HCT116 (cell line): ENCODE measurements around the gene GATA3. TPM values are rescaled to one million over a fixed set of nuclear protein-coding genes. Genes with fewer than 3 reads are reported as not detected.

Experiments
- ATAC-seq: fragments of 200-7000 bp; cut with Tn5 transposase; 2 replicates; pipeline ENCODE4 v1.9.1; 2020; ENCODE audit warnings: mild to moderate bottlenecking, moderate library complexity
- BruUV-seq: library from RNA; stranded (reverse); fragments of 400-500 nt; replicated peaks from 2 replicates; lab custom pipeline; 2021; lab: Mats Ljungman, UMichigan
- CTCF ChIA-PET: fragments of 300-600 bp; sonication (Branson Sonifier 250); formaldehyde crosslinking; loops from one replicate; lab custom pipeline; 2021; ENCODE audit warnings: antibody characterized with exemption; lab: Charles Lee
- POLR2A ChIA-PET: fragments of 300-600, 350-600 bp; sonication (Branson Sonifier 250); formaldehyde crosslinking; loops from one replicate; lab custom pipeline; 2021; ENCODE audit warnings: antibody characterized with exemption; lab: Charles Lee
- RAD21 ChIA-PET, 2 experiments: fragments of 300-600 bp; sonication (Branson Sonifier 250); formaldehyde crosslinking; loops; one replicate each; lab custom pipeline; 2023; ENCODE audit warnings: low total read pairs in 2 of 2; ENCODE audit not compliant: uncharacterized antibody in 2 of 2, unreplicated experiment in 2 of 2, low non-redundant PET in 1 of 2; lab: Charles Lee
- DNase-seq: peaks from one replicate; pipeline ENCODE4 v3.0.0-alpha.2; 2010; ENCODE audit warnings: low read depth, low spot score
- H2AFZ ChIP-seq: fragments of 200-600 bp; shearing (Covaris generic), sonication (generic); 2 replicates; pipeline ENCODE4 v1.6.1; 2017; ENCODE audit warnings: low read depth, mixed run types, mixed read lengths, antibody characterized with exemption, low read length; ENCODE audit not compliant: poor library complexity, severe bottlenecking
- H3K27ac ChIP-seq: 2 replicates; pipeline ENCODE4 v1.5.1; 2012; ENCODE audit warnings: low read depth, low read length
- H3K27me3 ChIP-seq: fragments of 200-600 bp; sonication (generic); 2 replicates; pipeline ENCODE4 v1.6.1; 2016; ENCODE audit warnings: mixed run types, low read length, mixed read lengths; ENCODE audit not compliant: insufficient read depth
- H3K36me3 ChIP-seq, 2 experiments: fragments of 200-500 bp in 1 of 2; fragments of 200-600 bp in 1 of 2; sonication (Bioruptor generic) in 1 of 2; sonication (generic) in 1 of 2; 2 replicates each; pipeline versions ENCODE4 v1.5.1 to v1.6.1; 2014 to 2016; ENCODE audit warnings: low read length in 2 of 2, inconsistent platforms in 1 of 2, mixed read lengths in 1 of 2, mixed run types in 1 of 2; ENCODE audit not compliant: insufficient read depth in 2 of 2, control insufficient read depth in 1 of 2
- H3K4me1 ChIP-seq, 2 experiments: fragments of 200-600 bp in 1 of 2; sonication (generic) in 1 of 2; 2 replicates each; pipeline versions ENCODE4 v1.5.1 to v1.6.1; 2012 to 2017; ENCODE audit warnings: low read length in 2 of 2, inconsistent platforms in 1 of 2, mild to moderate bottlenecking in 1 of 2, mixed read lengths in 1 of 2, mixed run types in 1 of 2, moderate library complexity in 1 of 2; ENCODE audit not compliant: insufficient read depth in 2 of 2, control insufficient read depth in 1 of 2
- H3K4me2 ChIP-seq: fragments of 200-600 bp; sonication (generic); 2 replicates; pipeline ENCODE4 v1.6.1; 2017; ENCODE audit warnings: mixed run types, low read length, mixed read lengths
- H3K4me3 ChIP-seq, 2 experiments: fragments of 200-600 bp in 1 of 2; sonication (generic) in 1 of 2; replicated peaks in 1 of 2; 2 replicates each; pipeline ENCODE4 v1.5.1; 2011 to 2016; ENCODE audit warnings: low read length in 2 of 2, control low read depth in 1 of 2, low read depth in 1 of 2, mild to moderate bottlenecking in 1 of 2, mixed read lengths in 1 of 2, mixed run types in 1 of 2
- H3K79me2 ChIP-seq: fragments of 200-600 bp; sonication (generic); 2 replicates; pipeline ENCODE4 v1.6.1; 2017; ENCODE audit warnings: mild to moderate bottlenecking, mixed run types, low read length, moderate library complexity, mixed read lengths; ENCODE audit not compliant: insufficient read depth
- H3K9ac ChIP-seq: fragments of 200-600 bp; sonication (generic); 2 replicates; pipeline ENCODE4 v1.6.1; 2016; ENCODE audit warnings: low read length, mixed read lengths
- H3K9me2 ChIP-seq: fragments of 200-600 bp; sonication (generic), shearing (Covaris generic); 2 replicates; pipeline ENCODE4 v1.6.1; 2017; ENCODE audit warnings: mixed run types, mild to moderate bottlenecking, moderate library complexity; ENCODE audit not compliant: insufficient read depth
- H3K9me3 ChIP-seq, 2 experiments: fragments of 200-500 bp in 1 of 2; fragments of 200-600 bp in 1 of 2; sonication (Bioruptor generic) in 1 of 2; sonication (generic) in 1 of 2; 2 replicates each; pipeline ENCODE4 v1.6.1; 2014 to 2017; ENCODE audit warnings: low read length in 2 of 2, mixed read lengths in 2 of 2, inconsistent platforms in 1 of 2, low read depth in 1 of 2, mild to moderate bottlenecking in 1 of 2, mixed run types in 1 of 2, moderate library complexity in 1 of 2; ENCODE audit not compliant: control insufficient read depth in 1 of 2, insufficient read depth in 1 of 2
- H4K20me1 ChIP-seq: fragments of 200-600 bp; sonication (generic), shearing (Covaris generic); 2 replicates; pipeline ENCODE4 v1.6.1; 2017; ENCODE audit warnings: mixed run types, mild to moderate bottlenecking, moderate library complexity; ENCODE audit not compliant: insufficient read depth
- ATF3 ChIP-seq: IDR thresholded peaks from 2 replicates; pipeline ENCODE4 v1.6.1; 2012
- EGR1 ChIP-seq: IDR thresholded peaks from 2 replicates; pipeline ENCODE4 v1.6.1; 2012; ENCODE audit warnings: low read depth
- FOSL1 ChIP-seq: IDR thresholded peaks from 2 replicates; pipeline ENCODE4 v1.6.1; 2012; ENCODE audit warnings: low read depth
- POLR2A ChIP-seq: IDR thresholded peaks from 2 replicates; pipeline ENCODE4 v1.7.0; 2011; ENCODE audit warnings: borderline replicate concordance; ENCODE audit not compliant: insufficient read depth, insufficient read length; ENCODE audit errors: extremely low read depth
- POLR2AphosphoS5 ChIP-seq: IDR thresholded peaks from 2 replicates; pipeline ENCODE4 v1.6.1; 2011; ENCODE audit warnings: mild to moderate bottlenecking, low read depth, low read length, moderate library complexity
- RAD21 ChIP-seq: IDR thresholded peaks from 2 replicates; pipeline ENCODE4 v1.6.1; 2012; ENCODE audit warnings: low read depth, mild to moderate bottlenecking
- SIN3A ChIP-seq: IDR thresholded peaks from 2 replicates; pipeline ENCODE4 v1.6.1; 2012; ENCODE audit warnings: low read depth
- SP1 ChIP-seq: IDR thresholded peaks from 2 replicates; pipeline ENCODE4 v1.6.1; 2012; ENCODE audit warnings: low read depth
- intact Hi-C: fragments of 100-400 bp; cut with micrococcal nuclease; formaldehyde crosslinking; loops from 2 replicates; pipeline ENCODE4 v1.10.0; 2022
- total RNA-seq: library from RNA; stranded (reverse); gene quantifications from one replicate; pipeline ENCODE4 v1.2.1, GENCODE V29; 2021; ENCODE audit not compliant: unreplicated experiment
- TF ChIP-seq, protein P1 (sequence below): IDR thresholded peaks from 2 replicates; pipeline ENCODE4 v1.6.1; 2012; ENCODE audit warnings: low read depth

The GATA3 gene
- total RNA-seq, 1 experiment from 2014 or later: 2.7 TPM

DNA sequence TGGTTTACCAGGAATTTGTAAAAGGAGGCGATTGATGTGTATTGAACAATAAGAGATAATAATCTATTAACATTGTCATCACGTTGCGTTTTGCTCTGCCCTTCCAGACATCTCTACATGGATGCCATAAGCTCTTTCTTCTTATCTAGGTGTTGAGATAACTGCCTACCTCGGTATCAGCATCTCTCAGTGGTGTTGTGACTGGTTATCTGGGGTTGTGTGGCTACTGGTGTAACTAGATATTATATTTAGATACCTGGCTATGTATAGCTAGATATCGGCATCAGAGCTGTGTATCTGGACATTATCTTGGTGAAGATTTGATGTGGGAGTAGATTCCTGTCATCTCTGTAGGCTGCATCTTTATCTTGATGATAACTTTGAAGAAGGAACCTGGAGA, 17.2 kb downstream of the GATA3 start:
- no peak for DNase-seq
- Histone ChIP-seq H3K4me2 (no peak overlapping the region), H3K4me1 (no peaks in the 10 kb centered on the region), H3K79me2 (no peaks in the 10 kb centered on the region), H3K9me2 (no peaks in the 10 kb centered on the region), H3K9ac (no peak overlapping the region), H3K9me3 (no peaks in the 10 kb centered on the region), H4K20me1 (no peaks in the 10 kb centered on the region), H3K27me3 (no peaks in the 10 kb centered on the region), H3K27ac (no peak overlapping the region), H3K4me3 (no peak overlapping the region), H2AFZ (no peak overlapping the region), H3K36me3 (no peaks in the 10 kb centered on the region; a peak in 1 of 4 replicates)
- no peak for ATAC-seq
- POLR2A ChIA-PET: no interaction called here
- RAD21 ChIA-PET: no interaction called here
- TF ChIP-seq SIN3A: no peak
- no peak for TF ChIP-seq RAD21
- no peak for TF ChIP-seq ATF3
- no peak for TF ChIP-seq POLR2AphosphoS5
- no peak for TF ChIP-seq EGR1
- TF ChIP-seq FOSL1: no peak
- TF ChIP-seq SP1: no peak
- TF ChIP-seq, protein P1, sequence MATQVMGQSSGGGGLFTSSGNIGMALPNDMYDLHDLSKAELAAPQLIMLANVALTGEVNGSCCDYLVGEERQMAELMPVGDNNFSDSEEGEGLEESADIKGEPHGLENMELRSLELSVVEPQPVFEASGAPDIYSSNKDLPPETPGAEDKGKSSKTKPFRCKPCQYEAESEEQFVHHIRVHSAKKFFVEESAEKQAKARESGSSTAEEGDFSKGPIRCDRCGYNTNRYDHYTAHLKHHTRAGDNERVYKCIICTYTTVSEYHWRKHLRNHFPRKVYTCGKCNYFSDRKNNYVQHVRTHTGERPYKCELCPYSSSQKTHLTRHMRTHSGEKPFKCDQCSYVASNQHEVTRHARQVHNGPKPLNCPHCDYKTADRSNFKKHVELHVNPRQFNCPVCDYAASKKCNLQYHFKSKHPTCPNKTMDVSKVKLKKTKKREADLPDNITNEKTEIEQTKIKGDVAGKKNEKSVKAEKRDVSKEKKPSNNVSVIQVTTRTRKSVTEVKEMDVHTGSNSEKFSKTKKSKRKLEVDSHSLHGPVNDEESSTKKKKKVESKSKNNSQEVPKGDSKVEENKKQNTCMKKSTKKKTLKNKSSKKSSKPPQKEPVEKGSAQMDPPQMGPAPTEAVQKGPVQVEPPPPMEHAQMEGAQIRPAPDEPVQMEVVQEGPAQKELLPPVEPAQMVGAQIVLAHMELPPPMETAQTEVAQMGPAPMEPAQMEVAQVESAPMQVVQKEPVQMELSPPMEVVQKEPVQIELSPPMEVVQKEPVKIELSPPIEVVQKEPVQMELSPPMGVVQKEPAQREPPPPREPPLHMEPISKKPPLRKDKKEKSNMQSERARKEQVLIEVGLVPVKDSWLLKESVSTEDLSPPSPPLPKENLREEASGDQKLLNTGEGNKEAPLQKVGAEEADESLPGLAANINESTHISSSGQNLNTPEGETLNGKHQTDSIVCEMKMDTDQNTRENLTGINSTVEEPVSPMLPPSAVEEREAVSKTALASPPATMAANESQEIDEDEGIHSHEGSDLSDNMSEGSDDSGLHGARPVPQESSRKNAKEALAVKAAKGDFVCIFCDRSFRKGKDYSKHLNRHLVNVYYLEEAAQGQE: no peak
- no peak for TF ChIP-seq POLR2A
- no TSS peak for BruUV-seq
- intact Hi-C loops: no loop called here
- CTCF ChIA-PET: no interaction called here
